GM18868 (cell line): Measurements from ENCODE around the gene OR10A6.

Experiments
- ATAC-seq: cut with Tn5 transposase; IDR thresholded peaks from one replicate; pipeline ENCODE4 v1.9.1; 2021; ENCODE audit warnings: mild to moderate bottlenecking, moderate library complexity; ENCODE audit not compliant: unreplicated experiment

Gene OR10A6

GRCh38 chr11:7882860-7883259, 48.2 kb downstream of the OR10A6 start:
- ATAC-seq, result no peak
